Memory B cell (primary cell): Measurements from ENCODE around the gene WDFY3.
"Not testable (repeated sequence)": the region's sequence is repeated elsewhere in the genome, so short reads cannot be mapped to it uniquely, and the experiment has no call there.

ENCODE experiments used
- ATAC-seq: fragments of 150-1000 bp; cut with Tn5 transposase; 2 replicates; pipeline ENCODE4 v1.10.0; 2021; ENCODE audit warnings: low read depth, mild to moderate bottlenecking, moderate library complexity
- DNase-seq, 2 donors: peaks; one replicate each; pipeline ENCODE4 v3.0.0; 2022; ENCODE audit warnings: low spot score in 2 of 2
- H3K27ac Mint-ChIP-seq: one replicate; pipeline ENCODE4 v1.8.0; 2022; ENCODE audit warnings: mild to moderate bottlenecking, moderate library complexity, mixed read lengths
- H3K27me3 Mint-ChIP-seq: one replicate; pipeline ENCODE4 v1.8.0; 2022; ENCODE audit warnings: mixed read lengths
- H3K36me3 Mint-ChIP-seq: one replicate; pipeline ENCODE4 v1.8.0; 2022; ENCODE audit warnings: mild to moderate bottlenecking, mixed read lengths
- H3K4me1 Mint-ChIP-seq: one replicate; pipeline ENCODE4 v1.8.0; 2022; ENCODE audit warnings: mixed read lengths
- H3K4me3 Mint-ChIP-seq: one replicate; pipeline ENCODE4 v1.8.0; 2022; ENCODE audit warnings: mild to moderate bottlenecking, moderate library complexity, mixed read lengths
- H3K9me3 Mint-ChIP-seq: one replicate; pipeline ENCODE4 v1.8.0; 2022; ENCODE audit warnings: mixed read lengths

The WDFY3 gene

DNA sequence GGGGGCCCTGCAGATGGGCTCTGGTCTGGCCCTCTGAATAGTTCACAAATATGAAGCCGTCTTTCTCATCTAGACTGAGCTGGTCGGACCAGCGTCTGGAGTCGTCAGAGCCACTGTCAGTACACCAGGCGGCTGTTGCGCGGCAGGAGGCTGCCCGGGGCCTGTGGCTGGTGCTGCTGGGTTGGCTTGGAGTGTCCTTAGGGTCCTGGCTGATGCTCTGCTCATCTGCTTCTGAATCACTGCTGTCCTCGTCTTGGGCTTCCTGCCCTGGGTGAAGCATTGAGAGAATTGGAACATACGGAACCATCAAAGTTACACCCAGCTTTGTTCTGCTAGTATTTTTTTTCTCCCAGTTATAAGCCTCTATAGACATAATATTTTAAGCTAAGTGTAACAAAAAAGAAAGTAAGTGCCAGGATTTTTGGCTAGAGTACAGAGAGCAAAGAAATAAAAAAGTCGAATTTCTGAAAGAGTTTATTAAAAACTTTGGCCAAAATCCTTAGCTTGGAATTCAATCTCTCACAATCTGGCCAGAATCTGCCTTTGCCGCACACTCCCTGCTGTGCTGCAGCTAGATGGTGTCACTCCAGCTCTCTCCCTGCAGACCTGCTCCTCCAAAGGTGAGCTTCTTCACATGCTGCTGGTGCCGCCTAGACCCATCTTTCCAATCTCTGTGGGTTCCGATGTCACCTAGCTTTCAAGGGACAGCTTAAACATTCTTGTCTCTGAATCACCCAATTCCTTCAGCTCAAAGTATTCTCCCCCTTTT is 287.3 kb downstream of the WDFY3 start:
- no peaks in the 10 kb centered on the region for H3K36me3 Mint-ChIP-seq
- no peaks in the 10 kb centered on the region for H3K9me3 Mint-ChIP-seq
- H3K4me3 Mint-ChIP-seq, result no peak overlapping the region
- H3K27ac Mint-ChIP-seq, result no peak overlapping the region
- H3K4me1 Mint-ChIP-seq, result no peaks in the 10 kb centered on the region
- no peak for ATAC-seq
- peaks cover 2% of the 10 kb centered on the region for H3K27me3 Mint-ChIP-seq
- no peak for DNase-seq

- no peak for DNase-seq
- Mint-ChIP-seq H3K36me3 (no peaks in the 10 kb centered on the region), H3K4me1 (no peaks in the 10 kb centered on the region), H3K4me3 (no peak overlapping the region), H3K27me3 (no peaks in the 10 kb centered on the region), H3K27ac (no peak overlapping the region), H3K9me3 (no peaks in the 10 kb centered on the region)
- ATAC-seq, result no peak
Observed at GRCh38 chr4:84677995-84678394, 288.5 kb downstream of the WDFY3 start.

- no peak for DNase-seq
Observed at GRCh38 chr4:84677093-84677492, 289.4 kb downstream of the WDFY3 start.

GRCh38 chr4:84673475-84674240 is 292.8 kb downstream of the WDFY3 start:
- Mint-ChIP-seq H3K4me1 (peaks cover 3% of the 10 kb centered on the region), H3K27ac (no peak overlapping the region), H3K9me3 (no peaks in the 10 kb centered on the region), H3K27me3 (no peaks in the 10 kb centered on the region), H3K4me3 (no peak overlapping the region), H3K36me3 (no peaks in the 10 kb centered on the region)
- DNase-seq, result no peak
- ATAC-seq, result no peak

More at GRCh38 chr4:84677093-84677492, 289.4 kb downstream of the WDFY3 start:
- Mint-ChIP-seq H3K36me3 (no peaks in the 10 kb centered on the region), H3K4me1 (no peaks in the 10 kb centered on the region), H3K27ac (no peak overlapping the region), H3K4me3 (no peak overlapping the region), H3K9me3 (no peaks in the 10 kb centered on the region), H3K27me3 (no peaks in the 10 kb centered on the region)
- no peak for ATAC-seq

DNA sequence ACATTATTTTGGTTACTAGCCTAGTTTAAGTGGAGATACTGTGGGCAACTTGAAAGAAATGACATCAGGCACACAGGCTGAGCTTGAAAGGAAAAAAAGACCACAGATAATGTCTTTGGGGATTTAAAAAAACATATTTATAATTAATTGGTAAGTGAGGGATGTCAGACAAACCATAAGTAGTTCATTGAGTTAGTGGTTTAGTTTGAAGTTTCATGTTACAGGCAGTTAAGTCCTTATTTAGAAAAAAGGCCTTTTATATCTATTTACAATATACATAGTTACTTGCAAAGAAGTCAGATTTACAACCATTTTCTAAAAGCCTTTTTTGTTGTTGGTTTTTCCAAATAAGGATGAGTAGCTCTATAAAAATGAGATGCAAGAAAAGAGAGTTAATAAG is 294.3 kb downstream of the WDFY3 start:
- no peaks in the 10 kb centered on the region for H3K9me3 Mint-ChIP-seq
- DNase-seq (no peak), ATAC-seq (no peak)
- H3K36me3 Mint-ChIP-seq, result no peaks in the 10 kb centered on the region
- no peaks in the 10 kb centered on the region for H3K27me3 Mint-ChIP-seq
- H3K27ac Mint-ChIP-seq, result no peak overlapping the region
- H3K4me1 Mint-ChIP-seq, result peaks cover 3% of the 10 kb centered on the region
- no peak overlapping the region for H3K4me3 Mint-ChIP-seq

GRCh38 chr4:84669201-84669600 is 297.3 kb downstream of the WDFY3 start:
- Mint-ChIP-seq H3K27ac (no peak overlapping the region), H3K9me3 (no peaks in the 10 kb centered on the region), H3K4me1 (peaks cover 3% of the 10 kb centered on the region), H3K4me3 (no peak overlapping the region), H3K36me3 (no peaks in the 10 kb centered on the region), H3K27me3 (no peaks in the 10 kb centered on the region)
- DNase-seq (no peak), ATAC-seq (no peak)

DNA sequence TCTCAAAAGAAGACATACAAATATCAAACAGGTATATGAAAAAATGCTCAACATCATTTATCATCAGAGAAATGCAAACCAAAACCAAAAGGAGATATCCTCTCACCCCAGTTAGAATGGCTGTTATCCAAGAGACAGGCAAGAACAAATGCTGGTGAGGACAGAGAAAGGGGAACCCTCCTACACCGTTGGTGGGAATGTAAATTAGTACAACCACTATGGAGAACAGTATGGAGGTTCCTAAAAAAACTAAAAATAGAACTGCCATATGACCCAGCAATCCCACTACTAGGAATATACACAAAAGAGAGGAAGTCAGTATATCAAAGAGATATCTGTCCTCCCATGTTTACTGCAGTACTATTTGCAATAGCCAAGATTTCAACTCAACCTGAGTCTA is 300.1 kb downstream of the WDFY3 start:
- H3K27me3 Mint-ChIP-seq, result no peaks in the 10 kb centered on the region

DNA sequence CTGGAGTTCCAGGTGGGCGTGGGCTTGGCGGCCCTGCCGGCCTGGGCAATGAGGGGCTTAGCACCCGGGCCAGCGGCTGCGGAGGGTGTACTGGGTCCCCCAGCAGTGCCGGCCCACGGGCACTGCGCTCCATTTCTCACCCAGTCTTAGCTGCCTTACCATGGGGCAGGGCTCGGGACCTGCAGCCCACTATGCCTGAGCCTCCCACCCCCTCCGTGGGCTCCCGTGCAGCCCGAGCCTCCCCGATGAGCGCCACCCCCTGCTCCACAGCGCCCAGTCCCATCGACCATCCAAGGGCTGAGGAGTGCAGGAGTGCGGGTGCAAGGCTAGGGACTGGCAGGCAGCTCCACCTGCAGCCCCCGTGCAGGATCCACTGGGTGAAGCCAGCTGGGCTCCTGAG is 301.7 kb downstream of the WDFY3 start:
- H3K4me3 Mint-ChIP-seq, H3K27ac Mint-ChIP-seq, H3K27me3 Mint-ChIP-seq, DNase-seq, H3K4me1 Mint-ChIP-seq, H3K36me3 Mint-ChIP-seq, ATAC-seq, H3K9me3 Mint-ChIP-seq: not testable (repeated sequence)

More for the DNA sequence above, 300.1 kb downstream of the WDFY3 start:
- H3K27ac Mint-ChIP-seq, result no peak overlapping the region
- H3K36me3 Mint-ChIP-seq, result no peaks in the 10 kb centered on the region
- no peaks in the 10 kb centered on the region for H3K4me1 Mint-ChIP-seq
- DNase-seq, result no peak
- no peak for ATAC-seq
- H3K9me3 Mint-ChIP-seq, result no peaks in the 10 kb centered on the region
- H3K4me3 Mint-ChIP-seq, result no peak overlapping the region

DNA sequence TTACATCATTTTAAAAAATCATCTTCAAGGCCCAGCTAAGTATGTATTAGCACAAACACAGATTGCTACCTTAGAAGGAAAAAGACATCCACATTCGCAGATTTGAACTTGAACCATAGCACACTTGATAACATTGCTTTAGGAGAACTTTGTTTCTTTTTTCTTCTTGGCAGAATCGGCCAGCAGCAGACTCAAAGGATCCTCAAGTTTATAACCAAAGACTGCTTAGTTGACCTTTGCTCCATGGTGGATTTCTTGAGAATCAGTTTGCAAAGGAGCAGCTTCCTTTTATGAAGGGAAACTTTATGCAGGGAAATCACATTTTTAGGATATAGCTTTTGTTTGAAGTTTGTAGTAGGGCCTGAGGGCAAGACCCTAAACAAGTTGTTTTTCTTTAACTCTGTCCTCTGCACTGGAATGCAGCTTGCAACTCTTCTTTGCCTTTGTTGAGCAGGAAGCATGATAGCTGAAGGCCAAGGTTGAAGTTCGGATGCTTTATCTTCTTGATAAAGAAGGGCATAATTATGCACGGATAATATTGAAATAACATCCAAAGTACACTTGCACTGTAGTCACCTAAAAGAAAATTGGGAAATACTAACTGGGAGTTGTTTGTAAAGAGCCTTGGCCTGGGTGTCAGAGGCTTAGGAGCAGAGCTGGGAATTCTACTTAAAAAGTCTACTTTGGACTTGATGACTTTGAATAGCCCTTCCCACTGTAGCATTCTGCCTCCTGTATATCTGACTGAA is 305.1 kb downstream of the WDFY3 start:
- no peak for ATAC-seq
- Mint-ChIP-seq H3K36me3 (peaks cover 1% of the 10 kb centered on the region), H3K9me3 (peaks cover 5% of the 10 kb centered on the region), H3K4me3 (no peak overlapping the region), H3K4me1 (no peaks in the 10 kb centered on the region), H3K27ac (no peak overlapping the region), H3K27me3 (peaks cover 3% of the 10 kb centered on the region)
- DNase-seq, result no peak

GRCh38 chr4:84660606-84661005 is 305.9 kb downstream of the WDFY3 start:
- H3K4me1 Mint-ChIP-seq, result no peaks in the 10 kb centered on the region
- H3K36me3 Mint-ChIP-seq, result peaks cover 1% of the 10 kb centered on the region
- H3K27me3 Mint-ChIP-seq, result peaks cover 3% of the 10 kb centered on the region
- DNase-seq, result no peak
- H3K4me3 Mint-ChIP-seq, result no peak overlapping the region
- no peak overlapping the region for H3K27ac Mint-ChIP-seq
- peaks cover 6% of the 10 kb centered on the region for H3K9me3 Mint-ChIP-seq
- no peak for ATAC-seq

- H3K27me3 Mint-ChIP-seq, result peaks cover 3% of the 10 kb centered on the region
- no peak for ATAC-seq
- no peaks in the 10 kb centered on the region for H3K4me1 Mint-ChIP-seq
- no peak for DNase-seq
- no peak overlapping the region for H3K27ac Mint-ChIP-seq
- H3K36me3 Mint-ChIP-seq, result peaks cover 1% of the 10 kb centered on the region
- H3K4me3 Mint-ChIP-seq, result no peak overlapping the region
- H3K9me3 Mint-ChIP-seq, result peaks cover 5% of the 10 kb centered on the region
Observed at GRCh38 chr4:84652478-84652877, 314.0 kb downstream of the WDFY3 start.

DNA sequence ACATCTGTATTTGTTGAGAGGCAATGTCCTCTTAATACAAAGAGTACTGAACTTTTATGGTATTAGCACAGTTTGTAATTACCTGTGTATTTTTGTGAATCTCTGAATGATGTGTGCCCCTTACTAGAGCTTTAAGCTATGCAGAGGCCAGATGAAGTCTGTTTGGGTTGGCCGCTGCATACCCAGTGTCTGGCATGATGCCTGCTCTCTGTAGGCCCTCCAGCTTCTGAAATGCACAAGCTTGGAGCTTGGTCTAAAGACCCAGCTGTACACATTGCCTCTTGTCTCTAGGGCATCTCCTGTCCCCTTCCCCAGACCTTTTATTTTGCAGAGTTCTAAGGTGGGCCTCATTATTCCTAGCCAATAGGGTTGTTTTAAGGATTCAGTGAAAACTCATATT is 315.0 kb downstream of the WDFY3 start:
- ATAC-seq (no peak), DNase-seq (no peak)
- H3K27me3 Mint-ChIP-seq, result peaks cover under 1% of the 10 kb centered on the region
- H3K9me3 Mint-ChIP-seq, result peaks cover 2% of the 10 kb centered on the region
- H3K4me1 Mint-ChIP-seq, result no peaks in the 10 kb centered on the region
- H3K4me3 Mint-ChIP-seq, result no peak overlapping the region
- H3K36me3 Mint-ChIP-seq, result no peaks in the 10 kb centered on the region
- no peak overlapping the region for H3K27ac Mint-ChIP-seq

- no peaks in the 10 kb centered on the region for H3K9me3 Mint-ChIP-seq
- H3K4me1 Mint-ChIP-seq, result no peaks in the 10 kb centered on the region
- ATAC-seq (no peak), DNase-seq (no peak)
- no peaks in the 10 kb centered on the region for H3K36me3 Mint-ChIP-seq
- no peaks in the 10 kb centered on the region for H3K27me3 Mint-ChIP-seq
- H3K27ac Mint-ChIP-seq, result no peak overlapping the region
- H3K4me3 Mint-ChIP-seq, result no peak overlapping the region
Observed at GRCh38 chr4:84648863-84649647, 317.4 kb downstream of the WDFY3 start.
